Peyer's patch (tissue), 4 donors: Measurements from ENCODE around the gene NTPCR.

Experiments
- POLR2A ChIP-seq, 2 donors: fragments of 450-650 bp; IDR thresholded peaks; one replicate each; pipeline ENCODE4 v1.5.1; 2017; ENCODE audit warnings: antibody characterized with exemption in 2 of 2, mild to moderate bottlenecking in 2 of 2, moderate library complexity in 2 of 2
- TF ChIP-seq, protein P1 (sequence below), 6 experiments: fragments of 450-650 bp in 4 of 6; fragments of 200-600 bp in 2 of 6; sonication (generic) in 1 of 6; IDR thresholded peaks; one replicate each; pipeline ENCODE4 v1.5.1; 2017 to 2019; ENCODE audit warnings: antibody characterized with exemption in 6 of 6, mild to moderate bottlenecking in 3 of 6, moderate library complexity in 1 of 6

- TF ChIP-seq, protein P1, sequence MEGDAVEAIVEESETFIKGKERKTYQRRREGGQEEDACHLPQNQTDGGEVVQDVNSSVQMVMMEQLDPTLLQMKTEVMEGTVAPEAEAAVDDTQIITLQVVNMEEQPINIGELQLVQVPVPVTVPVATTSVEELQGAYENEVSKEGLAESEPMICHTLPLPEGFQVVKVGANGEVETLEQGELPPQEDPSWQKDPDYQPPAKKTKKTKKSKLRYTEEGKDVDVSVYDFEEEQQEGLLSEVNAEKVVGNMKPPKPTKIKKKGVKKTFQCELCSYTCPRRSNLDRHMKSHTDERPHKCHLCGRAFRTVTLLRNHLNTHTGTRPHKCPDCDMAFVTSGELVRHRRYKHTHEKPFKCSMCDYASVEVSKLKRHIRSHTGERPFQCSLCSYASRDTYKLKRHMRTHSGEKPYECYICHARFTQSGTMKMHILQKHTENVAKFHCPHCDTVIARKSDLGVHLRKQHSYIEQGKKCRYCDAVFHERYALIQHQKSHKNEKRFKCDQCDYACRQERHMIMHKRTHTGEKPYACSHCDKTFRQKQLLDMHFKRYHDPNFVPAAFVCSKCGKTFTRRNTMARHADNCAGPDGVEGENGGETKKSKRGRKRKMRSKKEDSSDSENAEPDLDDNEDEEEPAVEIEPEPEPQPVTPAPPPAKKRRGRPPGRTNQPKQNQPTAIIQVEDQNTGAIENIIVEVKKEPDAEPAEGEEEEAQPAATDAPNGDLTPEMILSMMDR (IDR thresholded peaks at IDR 0.05): no peak
- TF ChIP-seq POLR2A (IDR thresholded peaks at IDR 0.05): no peak
Measured at GRCh38 chr1:233033361-233033760, 83.0 kb downstream of the NTPCR start.
